ENCODE data around the gene COL4A5.

The COL4A5 gene

DNA sequence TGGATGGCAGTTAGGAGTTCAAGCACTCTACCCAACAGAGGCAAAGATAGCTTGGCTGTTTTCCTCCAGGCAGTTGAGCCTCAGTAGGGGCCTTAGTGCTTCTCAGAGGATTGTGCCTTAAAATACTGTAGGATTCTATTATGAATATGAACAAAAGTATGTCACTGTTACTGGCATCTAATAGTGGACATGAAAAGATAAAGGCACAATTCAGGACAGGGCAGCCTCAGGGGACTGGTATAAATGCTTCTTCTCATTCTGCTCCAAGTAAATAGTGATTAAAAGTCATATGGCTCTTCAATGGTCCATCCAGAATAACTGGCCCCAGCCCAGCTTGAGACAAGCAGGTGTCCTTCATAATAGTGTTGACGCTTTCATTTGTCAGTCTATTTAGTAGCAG, 19.2 kb upstream of the COL4A5 start:
- Histone ChIP-seq H3K9ac (ENCODE audit: low read depth, low read length) (no peak overlapping the region), H3K9me3 (replicated peaks; ENCODE audit: low read length) (no peaks in the 10 kb centered on the region), H3K36me3 (ENCODE audit: insufficient read depth, low read length) (no peaks in the 10 kb centered on the region), H3K4me2 (ENCODE audit: low read length) (no peak overlapping the region), H3K4me1 (ENCODE audit: control insufficient read depth, insufficient read depth, low read length) (no peaks in the 10 kb centered on the region), H3K4me3 (ENCODE audit: low read length) (no peak overlapping the region), H3K27me3 (ENCODE audit: control insufficient read depth, insufficient read depth, low read length) (peaks cover 22% of the 10 kb centered on the region)

DNA sequence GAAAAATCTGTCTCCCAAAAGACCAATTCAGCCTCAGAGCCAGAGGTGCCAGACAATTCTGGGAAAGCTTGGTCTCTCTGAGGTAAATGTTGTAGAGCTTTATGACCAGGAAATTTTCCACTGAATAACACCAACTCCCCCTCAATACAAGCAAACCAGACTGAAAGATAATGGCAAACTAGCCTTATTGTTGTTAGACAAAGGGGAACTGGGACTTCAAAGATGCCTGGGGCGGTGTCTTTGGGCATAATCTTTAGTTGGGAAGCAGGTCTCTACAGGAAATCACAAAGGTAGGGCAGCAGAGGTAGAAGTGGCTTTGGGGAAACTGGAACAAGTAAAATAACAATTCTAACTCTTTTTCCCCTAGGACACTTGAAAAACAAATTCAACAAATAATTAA, 13.4 kb upstream of the COL4A5 start:
- no peaks in the 10 kb centered on the region for H3K4me1 ChIP-seq (ENCODE audit: control insufficient read depth, insufficient read depth, low read length)
- H3K27me3 ChIP-seq (ENCODE audit: control insufficient read depth, insufficient read depth, low read length) = peaks cover 24% of the 10 kb centered on the region
- H3K36me3 ChIP-seq (ENCODE audit: insufficient read depth, low read length) = no peaks in the 10 kb centered on the region
- H3K4me2 ChIP-seq (ENCODE audit: low read length) = no peak overlapping the region
- no peaks in the 10 kb centered on the region for H3K9me3 ChIP-seq (replicated peaks; ENCODE audit: low read length)
- no peak overlapping the region for H3K9ac ChIP-seq (ENCODE audit: low read depth, low read length)
- H3K4me3 ChIP-seq (ENCODE audit: low read length) = no peak overlapping the region

DNA sequence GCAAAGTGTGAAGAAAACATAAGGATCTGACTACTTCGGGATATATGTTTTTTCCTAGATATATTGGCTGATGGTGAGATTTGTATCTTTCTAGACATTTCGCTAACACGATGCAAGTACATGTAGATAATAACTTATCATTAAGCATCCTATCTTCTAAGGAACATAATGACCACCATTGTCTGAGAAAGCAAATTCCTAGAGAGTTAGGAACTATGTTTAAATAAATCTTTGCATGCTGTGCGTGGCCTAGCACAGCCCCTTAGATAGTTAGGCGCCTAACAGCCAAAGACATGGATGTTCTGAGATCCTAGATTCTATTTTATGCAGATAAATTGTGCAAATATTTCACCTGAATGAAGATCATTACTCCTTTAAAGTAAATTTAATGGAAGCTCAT, 4.4 kb upstream of the COL4A5 start:
- H3K4me2 ChIP-seq (ENCODE audit: low read length) = no peak overlapping the region
- H3K9me3 ChIP-seq (replicated peaks; ENCODE audit: low read length) = no peaks in the 10 kb centered on the region
- H3K4me3 ChIP-seq (ENCODE audit: low read length) = no peak overlapping the region
- H3K4me1 ChIP-seq (ENCODE audit: control insufficient read depth, insufficient read depth, low read length) = no peaks in the 10 kb centered on the region
- H3K36me3 ChIP-seq (ENCODE audit: insufficient read depth, low read length) = no peaks in the 10 kb centered on the region
- peaks cover 32% of the 10 kb centered on the region for H3K27me3 ChIP-seq (ENCODE audit: control insufficient read depth, insufficient read depth, low read length)
- no peak overlapping the region for H3K9ac ChIP-seq (ENCODE audit: low read depth, low read length)

DNA sequence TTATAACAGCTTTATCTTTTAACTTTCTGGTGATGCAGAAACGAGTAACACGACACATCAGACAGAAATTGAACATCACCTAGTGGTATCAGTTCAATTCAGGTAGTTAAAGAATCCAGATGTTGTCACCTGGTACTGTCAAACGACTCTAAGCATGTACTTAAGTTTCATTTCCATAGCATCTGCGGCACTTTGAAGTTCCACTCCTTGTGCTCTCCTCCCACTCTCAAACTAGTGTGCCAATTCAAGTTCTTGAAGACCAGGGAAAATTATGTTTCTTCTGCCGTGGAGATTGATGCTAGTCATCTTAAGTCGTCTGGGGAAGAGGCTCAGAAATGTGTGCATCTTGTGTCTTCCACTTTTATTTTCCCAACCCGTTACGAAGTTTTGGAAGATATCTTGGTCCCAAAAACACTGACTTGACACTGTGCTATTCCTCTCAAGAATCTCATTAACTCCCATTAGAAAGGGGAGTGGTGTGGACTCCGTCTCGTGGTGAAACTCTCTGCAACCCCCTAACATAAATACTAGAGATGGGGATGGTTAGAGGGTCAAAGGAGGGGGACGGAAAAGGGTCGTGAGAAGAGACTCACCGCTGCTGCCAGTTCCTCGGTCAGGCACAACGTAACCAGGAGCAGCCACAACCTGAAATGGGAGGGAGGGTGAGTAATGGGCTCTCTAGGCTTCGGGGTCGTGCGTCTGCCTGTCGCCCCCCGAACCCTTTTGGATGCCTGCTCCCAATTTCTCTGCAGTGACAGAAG, 2.1 kb upstream of the COL4A5 start:
- Histone ChIP-seq H3K4me3 (ENCODE audit: low read length) (peak overlapping the region; percentile 55), H3K36me3 (ENCODE audit: insufficient read depth, low read length) (no peaks in the 10 kb centered on the region), H3K9ac (ENCODE audit: low read depth, low read length) (no peak overlapping the region), H3K4me2 (ENCODE audit: low read length) (peak overlapping the region; percentile 69), H3K27me3 (ENCODE audit: control insufficient read depth, insufficient read depth, low read length) (peaks cover 29% of the 10 kb centered on the region), H3K9me3 (replicated peaks; ENCODE audit: low read length) (no peaks in the 10 kb centered on the region), H3K4me1 (ENCODE audit: control insufficient read depth, insufficient read depth, low read length) (no peaks in the 10 kb centered on the region)

DNA sequence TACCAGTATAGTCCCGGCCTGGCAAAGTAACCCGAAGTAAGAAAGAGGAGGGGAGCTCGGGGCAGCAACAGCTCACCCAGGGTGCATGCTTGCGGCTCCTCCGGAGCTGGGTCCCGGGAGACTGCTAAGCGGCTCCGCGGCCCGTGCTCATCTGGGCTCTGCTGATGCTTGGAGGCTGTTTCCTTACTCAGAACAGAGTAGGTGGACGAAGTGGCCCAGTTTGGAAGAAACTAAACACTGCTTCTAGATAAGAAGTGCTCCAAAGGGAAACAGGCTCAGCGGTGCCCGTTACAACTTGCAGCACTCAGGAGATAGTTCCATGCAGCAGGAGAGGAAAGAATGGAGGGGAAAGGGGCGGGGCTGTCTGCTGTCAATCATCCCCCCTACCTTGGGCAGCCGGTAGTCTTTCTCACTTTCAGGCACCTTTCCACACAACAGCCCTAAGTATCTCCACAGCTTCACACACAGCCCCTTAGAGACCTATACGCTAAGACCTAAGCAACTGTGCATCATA, 1.5 kb upstream of the COL4A5 start, which contains the start of gene COL4A6:
COL4A6 (minus strand) TSS at position 313 of the 514 bp plus-strand sequence; CDS start at position 87, 226 bp downstream.
- Histone ChIP-seq H3K4me3 (ENCODE audit: low read length) (peak within 1 kb of the TSS; percentile 69), H3K9me3 (replicated peaks; ENCODE audit: low read length) (no peaks in the 10 kb centered on the region), H3K4me1 (ENCODE audit: control insufficient read depth, insufficient read depth, low read length) (no peaks in the 10 kb centered on the region), H3K9ac (ENCODE audit: low read depth, low read length) (no peak within 1 kb of the TSS), H3K36me3 (ENCODE audit: insufficient read depth, low read length) (no peaks in the 10 kb centered on the region), H3K4me2 (ENCODE audit: low read length) (peak within 1 kb of the TSS; percentile 88), H3K27me3 (ENCODE audit: control insufficient read depth, insufficient read depth, low read length) (peaks cover 29% of the 10 kb centered on the region)

DNA sequence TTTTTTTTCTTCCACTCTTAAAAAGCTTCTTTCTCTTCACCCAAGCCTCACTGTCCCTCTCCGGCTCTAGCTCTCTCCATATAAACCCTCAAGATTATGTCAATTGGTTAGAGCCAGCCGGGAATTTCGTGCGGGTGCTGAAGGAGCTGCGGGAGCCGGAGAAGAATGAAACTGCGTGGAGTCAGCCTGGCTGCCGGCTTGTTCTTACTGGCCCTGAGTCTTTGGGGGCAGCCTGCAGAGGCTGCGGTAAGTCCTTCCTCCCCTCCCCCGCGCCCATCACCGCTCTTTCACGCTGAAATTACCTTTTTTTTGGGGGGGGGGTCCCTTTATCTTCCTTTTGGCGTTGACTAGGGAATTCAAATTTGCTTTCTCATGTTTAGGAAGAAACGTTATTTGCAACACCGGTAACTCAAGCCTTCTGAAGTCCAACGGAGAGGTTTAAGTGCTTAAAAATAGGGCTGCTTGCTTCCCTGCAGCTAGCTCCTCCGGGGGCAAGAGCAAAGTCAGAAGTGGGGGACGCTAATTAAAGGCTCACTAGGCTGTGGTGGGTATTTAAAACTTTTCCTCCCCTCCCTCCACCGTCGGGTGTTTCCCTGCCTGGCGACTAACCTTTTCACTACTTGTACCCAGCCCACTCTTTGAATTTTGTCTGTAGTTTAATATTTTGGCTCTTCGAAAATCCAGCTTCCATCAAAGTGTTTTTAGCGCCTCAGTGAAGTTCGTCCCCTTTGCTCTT, 491 bp downstream of the COL4A5 start:
- Histone ChIP-seq H3K4me3 (ENCODE audit: low read length) (peak overlapping the region; percentile 69), H3K9me3 (replicated peaks; ENCODE audit: low read length) (no peaks in the 10 kb centered on the region), H3K4me1 (ENCODE audit: control insufficient read depth, insufficient read depth, low read length) (no peaks in the 10 kb centered on the region), H3K27me3 (ENCODE audit: control insufficient read depth, insufficient read depth, low read length) (peaks cover 27% of the 10 kb centered on the region), H3K36me3 (ENCODE audit: insufficient read depth, low read length) (no peaks in the 10 kb centered on the region), H3K4me2 (ENCODE audit: low read length) (peak overlapping the region; percentile 88), H3K9ac (ENCODE audit: low read depth, low read length) (peak overlapping the region; percentile 81)

DNA sequence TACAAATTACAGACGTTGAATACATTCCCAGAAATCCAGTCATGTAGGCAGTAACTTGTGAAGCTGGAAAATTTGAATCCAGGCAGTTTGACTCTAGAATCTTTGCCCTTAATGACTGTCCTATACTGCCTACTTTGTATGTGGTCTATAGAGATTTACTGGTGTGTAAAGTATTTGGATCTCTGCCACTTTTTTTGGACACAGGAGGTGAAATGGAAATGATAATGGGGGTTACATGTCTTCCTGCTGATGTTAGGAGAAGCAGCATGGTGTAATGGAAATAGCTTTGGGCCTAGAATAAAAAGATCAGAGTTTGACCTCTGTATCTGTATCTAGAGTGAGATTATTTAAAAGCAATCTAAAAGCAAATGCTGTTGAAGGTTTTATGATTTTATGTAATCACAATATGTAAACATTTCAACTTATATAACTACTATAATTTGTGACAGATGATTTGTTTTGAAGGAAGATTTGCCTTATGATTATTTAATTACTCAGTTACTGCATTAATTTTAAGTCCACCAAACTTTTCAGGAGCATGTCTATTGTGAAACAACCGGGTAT, 3.3 kb downstream of the COL4A5 start:
- no peak overlapping the region for H3K4me3 ChIP-seq (ENCODE audit: low read length)
- no peaks in the 10 kb centered on the region for H3K9me3 ChIP-seq (replicated peaks; ENCODE audit: low read length)
- H3K4me1 ChIP-seq (ENCODE audit: control insufficient read depth, insufficient read depth, low read length) = peaks cover 3% of the 10 kb centered on the region
- no peak overlapping the region for H3K9ac ChIP-seq (ENCODE audit: low read depth, low read length)
- H3K27me3 ChIP-seq (ENCODE audit: control insufficient read depth, insufficient read depth, low read length) = peaks cover 3% of the 10 kb centered on the region
- no peak overlapping the region for H3K4me2 ChIP-seq (ENCODE audit: low read length)
- H3K36me3 ChIP-seq (ENCODE audit: insufficient read depth, low read length) = no peaks in the 10 kb centered on the region

DNA sequence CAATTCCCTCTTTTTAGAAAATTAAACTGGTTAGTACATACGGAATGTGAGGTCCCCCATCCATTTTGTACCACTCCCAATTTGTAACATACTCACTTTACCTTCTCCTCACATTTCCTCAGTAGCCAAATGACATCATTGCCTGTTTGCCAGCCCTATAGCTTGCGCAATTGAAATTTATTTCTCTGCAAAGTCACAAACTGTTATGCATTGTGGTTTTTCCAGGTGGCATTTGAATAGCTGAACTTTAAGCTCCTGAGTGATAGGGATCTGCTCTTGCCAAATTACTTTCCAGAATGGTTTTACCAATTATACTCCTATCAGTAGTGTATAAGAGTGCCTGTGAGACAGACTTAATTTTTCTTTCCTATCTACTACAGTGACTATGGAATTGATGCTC, 7.7 kb downstream of the COL4A5 start:
- Histone ChIP-seq H3K27me3 (ENCODE audit: control insufficient read depth, insufficient read depth, low read length) (no peaks in the 10 kb centered on the region), H3K36me3 (ENCODE audit: insufficient read depth, low read length) (no peaks in the 10 kb centered on the region), H3K4me2 (ENCODE audit: low read length) (no peak overlapping the region), H3K4me1 (ENCODE audit: control insufficient read depth, insufficient read depth, low read length) (peaks cover 3% of the 10 kb centered on the region), H3K4me3 (ENCODE audit: low read length) (no peak overlapping the region), H3K9me3 (replicated peaks; ENCODE audit: low read length) (no peaks in the 10 kb centered on the region), H3K9ac (ENCODE audit: low read depth, low read length) (no peak overlapping the region)

DNA sequence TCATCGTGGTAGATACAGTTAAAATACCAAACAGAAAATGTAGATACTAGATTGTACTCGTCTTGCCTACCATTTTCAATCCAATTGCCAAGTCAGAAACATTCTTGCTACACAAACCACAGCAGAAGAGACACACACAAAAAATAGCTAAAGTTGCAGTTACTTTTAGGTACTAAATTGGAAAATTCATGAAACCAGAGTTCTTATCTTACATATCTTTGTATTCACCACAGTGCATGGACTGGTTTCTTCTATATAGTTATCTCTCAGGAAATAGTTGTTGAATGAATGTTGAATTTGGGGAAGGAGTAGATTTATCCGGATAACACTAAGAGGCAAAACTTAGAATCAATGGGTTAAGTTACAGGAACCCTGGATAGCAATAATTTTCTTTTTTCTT, 14.2 kb downstream of the COL4A5 start:
- Histone ChIP-seq H3K4me2 (ENCODE audit: low read length) (no peak overlapping the region), H3K27me3 (ENCODE audit: control insufficient read depth, insufficient read depth, low read length) (no peaks in the 10 kb centered on the region), H3K36me3 (ENCODE audit: insufficient read depth, low read length) (no peaks in the 10 kb centered on the region), H3K9ac (ENCODE audit: low read depth, low read length) (no peak overlapping the region), H3K4me1 (ENCODE audit: control insufficient read depth, insufficient read depth, low read length) (no peaks in the 10 kb centered on the region), H3K9me3 (replicated peaks; ENCODE audit: low read length) (no peaks in the 10 kb centered on the region), H3K4me3 (ENCODE audit: low read length) (no peak overlapping the region)

DNA sequence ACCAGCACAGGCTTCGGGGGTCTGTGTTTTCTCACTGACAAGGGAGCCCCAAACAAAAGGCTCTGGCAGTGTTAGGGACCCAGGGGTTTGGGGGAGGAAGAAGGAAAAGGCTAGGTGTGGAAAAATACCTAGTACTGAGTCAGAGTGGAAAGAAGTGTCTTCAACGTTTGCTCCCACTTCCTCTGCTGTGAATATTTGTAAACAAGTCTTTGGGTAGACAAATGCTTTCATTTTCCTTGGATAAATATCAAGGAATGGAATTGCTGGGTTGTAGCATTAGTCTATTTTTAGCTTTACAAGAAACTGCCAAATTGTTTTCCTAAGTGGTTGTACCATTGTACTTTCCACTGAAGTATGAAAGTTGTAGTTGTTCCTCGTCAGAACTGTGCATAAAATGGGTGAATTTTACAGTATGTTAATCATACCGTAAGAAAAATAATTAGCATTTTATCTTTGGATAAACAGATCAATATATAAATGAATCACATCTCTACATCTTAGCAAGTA, 17.4 kb downstream of the COL4A5 start:
- H3K4me3 ChIP-seq (ENCODE audit: low read length) = no peak overlapping the region
- no peaks in the 10 kb centered on the region for H3K4me1 ChIP-seq (ENCODE audit: control insufficient read depth, insufficient read depth, low read length)
- H3K9me3 ChIP-seq (replicated peaks; ENCODE audit: low read length) = no peaks in the 10 kb centered on the region
- H3K9ac ChIP-seq (ENCODE audit: low read depth, low read length) = no peak overlapping the region
- no peaks in the 10 kb centered on the region for H3K27me3 ChIP-seq (ENCODE audit: control insufficient read depth, insufficient read depth, low read length)
- no peaks in the 10 kb centered on the region for H3K36me3 ChIP-seq (ENCODE audit: insufficient read depth, low read length)
- H3K4me2 ChIP-seq (ENCODE audit: low read length) = no peak overlapping the region

DNA sequence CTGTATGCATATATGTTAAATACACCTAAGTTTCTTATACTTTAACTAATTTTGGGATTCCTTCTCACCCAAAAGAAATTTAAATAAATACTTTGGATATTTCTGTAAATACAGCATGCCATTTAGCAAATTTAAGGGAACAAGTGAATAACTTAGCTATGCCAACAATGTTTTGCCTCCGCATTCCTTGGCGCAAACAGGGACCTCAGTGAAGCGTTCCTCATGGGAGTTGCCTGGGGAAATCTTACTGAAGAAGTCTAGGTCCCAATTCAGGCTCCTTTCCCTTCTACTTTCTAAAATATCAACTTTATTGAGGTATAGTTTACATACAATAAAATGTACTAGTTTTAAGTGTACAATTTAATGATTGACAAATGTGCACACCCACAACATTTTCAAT, 25.0 kb downstream of the COL4A5 start:
- H3K4me1 ChIP-seq (ENCODE audit: control insufficient read depth, insufficient read depth, low read length) = no peaks in the 10 kb centered on the region
- no peak overlapping the region for H3K4me3 ChIP-seq (ENCODE audit: low read length)
- no peaks in the 10 kb centered on the region for H3K36me3 ChIP-seq (ENCODE audit: insufficient read depth, low read length)
- H3K9ac ChIP-seq (ENCODE audit: low read depth, low read length) = peak overlapping the region; percentile 21
- peak overlapping the region; percentile 53 for H3K4me2 ChIP-seq (ENCODE audit: low read length)
- H3K27me3 ChIP-seq (ENCODE audit: control insufficient read depth, insufficient read depth, low read length) = no peaks in the 10 kb centered on the region
- H3K9me3 ChIP-seq (replicated peaks; ENCODE audit: low read length) = no peaks in the 10 kb centered on the region
